ENCODE data around the gene ZNF74. TPM values are rescaled to one million over a fixed set of nuclear protein-coding genes. Genes with fewer than 3 reads are reported as not detected.
A peak's percentile ranks its signal among the peaks of the same experiment; 100 is the strongest.

Gene ZNF74
- polyA plus RNA-seq, 3 donors, result 1.9 to 4.8 (median 1.9) TPM

DNA sequence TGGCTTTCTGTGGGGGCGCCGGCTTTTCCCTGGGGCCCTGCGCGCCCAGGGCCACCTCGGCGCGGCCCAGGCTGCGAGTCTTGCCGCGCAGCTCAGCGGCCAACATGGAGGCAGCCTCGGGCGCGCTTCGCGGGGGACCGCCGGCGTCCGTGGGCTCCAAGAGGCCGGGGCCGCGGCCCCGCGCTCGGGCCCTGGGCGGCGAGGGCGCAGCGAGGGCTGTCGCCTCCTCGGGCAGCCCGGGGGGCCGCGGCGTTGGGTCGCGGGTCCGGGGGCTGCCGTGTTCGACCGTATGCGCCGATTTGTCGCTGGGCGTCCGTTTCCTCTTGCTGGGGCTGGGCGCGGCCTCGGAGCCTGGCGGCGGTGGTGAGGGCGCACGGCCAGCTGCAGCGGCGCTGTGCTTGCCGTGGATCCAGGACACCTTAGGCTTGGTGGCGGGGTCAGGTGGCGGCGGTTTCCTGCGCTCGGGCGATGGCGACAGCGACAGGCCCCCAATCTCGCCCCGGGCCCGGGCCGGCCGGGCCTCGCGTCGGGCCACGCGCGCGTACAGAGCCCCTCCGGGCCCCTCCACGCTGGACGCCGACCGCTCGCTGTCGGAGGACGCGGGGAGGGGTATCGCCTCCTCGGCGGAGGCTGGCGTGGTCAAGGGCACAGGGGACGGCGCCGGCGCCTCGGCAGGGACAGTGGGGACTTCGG lies 31.8 kb downstream of the ZNF74 start:
- H3K4me3 ChIP-seq (replicated peaks in 1 of 3; ENCODE audit: low read depth in 2 of 3, low read length in 3 of 3), result peak overlapping the region in 1 of 3 experiments; percentile 58
- H3K27me3 Mint-ChIP-seq (ENCODE audit: low read depth in 3 of 3), result peaks cover 46 to 64% (median 51%) of the 10 kb centered on the region in 3 donors
- no peak for TF ChIP-seq CTCF (IDR thresholded peaks at IDR 0.05)
- peaks cover 2 to 14% of the 10 kb centered on the region in 2 donors for H3K36me3 Mint-ChIP-seq
- no peaks in the 10 kb centered on the region for H3K36me3 ChIP-seq (replicated peaks in 1 of 2; ENCODE audit: control insufficient read depth in 1 of 2, insufficient read depth in 2 of 2, low read length in 2 of 2)
- DNase-seq, result no peak
- H3K9me3 ChIP-seq (replicated peaks in 1 of 2; ENCODE audit: control insufficient read depth in 1 of 2, insufficient read depth in 1 of 2, low read length in 2 of 2), result peaks cover 5 to 22% of the 10 kb centered on the region in 2 donors
- H3K4me1 ChIP-seq (ENCODE audit: control insufficient read depth in 1 of 2, insufficient read depth in 2 of 2, low read length in 2 of 2), result peaks cover 20 to 38% of the 10 kb centered on the region in 2 donors
- H3K4me2 ChIP-seq (replicated peaks; ENCODE audit: extremely low read depth, low read length, poor library complexity, severe bottlenecking), result peak overlapping the region; percentile 70
- H2AFZ ChIP-seq (ENCODE audit: insufficient read depth, low read depth, low read length, poor library complexity, severe bottlenecking), result no peak overlapping the region
- no peak overlapping the region for H3K9ac ChIP-seq (ENCODE audit: insufficient read depth, low read length, poor library complexity, severe bottlenecking)
- H3K79me2 ChIP-seq (ENCODE audit: insufficient read depth, low read length), result no peaks in the 10 kb centered on the region
- peaks cover 9% of the 10 kb centered on the region for H4K20me1 ChIP-seq (ENCODE audit: insufficient read depth, low read length)
- intact Hi-C loops (cut with micrococcal nuclease), result loop anchor here in 1 of 2 donors (5.0 kb wide), 1 partner anchor 277 kb away; no protein-coding TSS in a partner anchor
- H3K9me3 Mint-ChIP-seq, result peaks cover 0 to 9% (median 2%) of the 10 kb centered on the region in 7 donors
- H3K4me3 Mint-ChIP-seq, result peak overlapping the region; percentile 24 to 68
- H3K27ac ChIP-seq (ENCODE audit: low read depth in 1 of 2, low read length in 2 of 2), result no peak overlapping the region
- H3K27me3 ChIP-seq (ENCODE audit: control insufficient read depth in 2 of 2, insufficient read depth in 2 of 2, low read length in 2 of 2), result peaks cover 15 to 70% of the 10 kb centered on the region in 2 donors
- H3K4me1 Mint-ChIP-seq, result peaks cover 22% of the 10 kb centered on the region
- 8% methylated on average over 96 of the region's 96 CpGs for WGBS (ENCODE audit: insufficient coverage)
- H3K27ac Mint-ChIP-seq, result no peak overlapping the region

DNA sequence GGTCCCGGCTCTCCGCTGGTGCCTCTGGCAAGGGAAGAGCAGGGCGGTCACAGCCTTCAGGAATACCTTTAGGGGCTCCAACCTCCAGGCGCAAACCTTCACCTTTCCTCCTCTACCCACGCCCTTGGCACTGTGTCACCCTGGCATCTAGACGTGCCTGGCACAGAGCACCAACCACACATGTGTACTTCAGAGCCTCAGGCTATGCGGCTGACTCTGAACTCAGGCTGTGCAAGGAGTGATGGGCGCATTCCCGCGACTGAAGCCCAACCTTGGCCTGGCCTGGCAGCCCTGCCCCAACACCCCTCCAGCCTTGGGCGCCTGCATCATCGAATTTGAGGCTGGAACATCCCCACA lies 32.3 kb downstream of the ZNF74 start:
- H3K9me3 ChIP-seq (replicated peaks in 1 of 2; ENCODE audit: control insufficient read depth in 1 of 2, insufficient read depth in 1 of 2, low read length in 2 of 2), result peaks cover 5 to 25% of the 10 kb centered on the region in 2 donors
- no peak overlapping the region for H2AFZ ChIP-seq (ENCODE audit: insufficient read depth, low read depth, low read length, poor library complexity, severe bottlenecking)
- WGBS (ENCODE audit: insufficient coverage), result 83% methylated on average over 11 of the region's 12 CpGs
- no peaks in the 10 kb centered on the region for H3K79me2 ChIP-seq (ENCODE audit: insufficient read depth, low read length)
- no peak for TF ChIP-seq CTCF (IDR thresholded peaks at IDR 0.05)
- H3K4me1 Mint-ChIP-seq, result peaks cover 25% of the 10 kb centered on the region
- H3K4me2 ChIP-seq (replicated peaks; ENCODE audit: extremely low read depth, low read length, poor library complexity, severe bottlenecking), result peak overlapping the region; percentile 70
- H3K4me3 ChIP-seq (replicated peaks in 1 of 3; ENCODE audit: low read depth in 2 of 3, low read length in 3 of 3), result peak overlapping the region in 1 of 3 experiments; percentile 58
- peaks cover 24 to 44% of the 10 kb centered on the region in 2 donors for H3K4me1 ChIP-seq (ENCODE audit: control insufficient read depth in 1 of 2, insufficient read depth in 2 of 2, low read length in 2 of 2)
- peaks cover 9% of the 10 kb centered on the region for H4K20me1 ChIP-seq (ENCODE audit: insufficient read depth, low read length)
- H3K27ac ChIP-seq (ENCODE audit: low read depth in 1 of 2, low read length in 2 of 2), result no peak overlapping the region
- H3K27ac Mint-ChIP-seq, result no peak overlapping the region
- H3K27me3 Mint-ChIP-seq (ENCODE audit: low read depth in 3 of 3), result peaks cover 51 to 68% (median 53%) of the 10 kb centered on the region in 3 donors
- peak overlapping the region in 1 of 2 donors; percentile 68 for H3K4me3 Mint-ChIP-seq
- intact Hi-C loops (cut with micrococcal nuclease), result loop anchor here in 1 of 2 donors (5.0 kb wide), 1 partner anchor 276 kb away; no protein-coding TSS in a partner anchor
- peaks cover 0 to 12% (median 3%) of the 10 kb centered on the region in 7 donors for H3K9me3 Mint-ChIP-seq
- H3K36me3 Mint-ChIP-seq, result peaks cover 2 to 14% of the 10 kb centered on the region in 2 donors
- H3K9ac ChIP-seq (ENCODE audit: insufficient read depth, low read length, poor library complexity, severe bottlenecking), result no peak overlapping the region
- DNase-seq, result no peak
- peaks cover 16 to 74% of the 10 kb centered on the region in 2 donors for H3K27me3 ChIP-seq (ENCODE audit: control insufficient read depth in 2 of 2, insufficient read depth in 2 of 2, low read length in 2 of 2)
- H3K36me3 ChIP-seq (replicated peaks in 1 of 2; ENCODE audit: control insufficient read depth in 1 of 2, insufficient read depth in 2 of 2, low read length in 2 of 2), result no peaks in the 10 kb centered on the region
